Progenitor cell of endocrine pancreas (in vitro differentiated cells): Measurements from ENCODE around the gene CEBPA. TPM values are rescaled to one million over a fixed set of nuclear protein-coding genes. Genes with fewer than 3 reads are reported as not detected.
A peak's percentile ranks its signal among the peaks of the same experiment; 100 is the strongest.

Source experiments
- DNase-seq: peaks from one replicate; pipeline ENCODE4 v3.0.0; 2021; ENCODE audit warnings: low spot score; ENCODE audit not compliant: unreplicated experiment
- H3K27ac Mint-ChIP-seq: 2 replicates; pipeline ENCODE4 v1.8.0; 2021; ENCODE audit warnings: mild to moderate bottlenecking, moderate library complexity, mixed read lengths
- H3K27me3 Mint-ChIP-seq: 2 replicates; pipeline ENCODE4 v1.8.0; 2021; ENCODE audit warnings: mixed read lengths
- H3K36me3 Mint-ChIP-seq: 2 replicates; pipeline ENCODE4 v1.8.0; 2022; ENCODE audit warnings: mixed read lengths; ENCODE audit not compliant: insufficient read depth
- H3K4me1 Mint-ChIP-seq: 2 replicates; pipeline ENCODE4 v1.8.0; 2021; ENCODE audit warnings: low read depth, mixed read lengths
- H3K4me3 Mint-ChIP-seq: 2 replicates; pipeline ENCODE4 v1.8.0; 2021; ENCODE audit warnings: low read depth, mild to moderate bottlenecking, moderate library complexity, mixed read lengths
- H3K9me3 Mint-ChIP-seq: 2 replicates; pipeline ENCODE4 v1.8.0; 2021; ENCODE audit warnings: low read depth, mixed read lengths
- CTCF ChIP-seq: fragments of 200-600 bp; sonication (generic); IDR thresholded peaks from one replicate; pipeline ENCODE4 v1.5.0; 2021; ENCODE audit warnings: antibody characterized with exemption, mild to moderate bottlenecking; ENCODE audit not compliant: unreplicated experiment
- total RNA-seq: library from RNA; stranded (reverse); gene quantifications from 2 replicates; pipeline ENCODE4 v1.2.1, GENCODE V29; 2021

CEBPA gene
- total RNA-seq, 1 donor from 2014 or later, result 12.3 TPM

- Mint-ChIP-seq H3K9me3 (peaks cover 6% of the 10 kb centered on the region), H3K4me3 (no peak overlapping the region), H3K27me3 (peaks cover 7% of the 10 kb centered on the region), H3K27ac (peak overlapping the region; percentile 88), H3K36me3 (no peaks in the 10 kb centered on the region), H3K4me1 (peaks cover 26% of the 10 kb centered on the region)
- DNase-seq, result no peak
- TF ChIP-seq CTCF, result no peak
These were observed 10.5 kb downstream of the CEBPA start for GRCh38 chr19:33291623-33292534.

GRCh38 chr19:33290956-33291622, 11.2 kb downstream of the CEBPA start:
- Mint-ChIP-seq H3K9me3 (peaks cover 6% of the 10 kb centered on the region), H3K27me3 (peaks cover 6% of the 10 kb centered on the region), H3K36me3 (no peaks in the 10 kb centered on the region), H3K27ac (peak overlapping the region; percentile 88), H3K4me1 (peaks cover 27% of the 10 kb centered on the region), H3K4me3 (no peak overlapping the region)
- no peak for DNase-seq
- TF ChIP-seq CTCF, result no peak

GRCh38 chr19:33290082-33290815, 12.1 kb downstream of the CEBPA start:
- no peak overlapping the region for H3K4me3 Mint-ChIP-seq
- no peak overlapping the region for H3K27ac Mint-ChIP-seq
- no peak for TF ChIP-seq CTCF
- DNase-seq, result no peak
- no peaks in the 10 kb centered on the region for H3K36me3 Mint-ChIP-seq
- peaks cover 1% of the 10 kb centered on the region for H3K27me3 Mint-ChIP-seq
- H3K9me3 Mint-ChIP-seq, result peaks cover 6% of the 10 kb centered on the region
- peaks cover 33% of the 10 kb centered on the region for H3K4me1 Mint-ChIP-seq

- TF ChIP-seq CTCF, result no peak
- peaks cover 38% of the 10 kb centered on the region for H3K4me1 Mint-ChIP-seq
- H3K27ac Mint-ChIP-seq, result no peak overlapping the region
- H3K9me3 Mint-ChIP-seq, result peaks cover 6% of the 10 kb centered on the region
- no peak for DNase-seq
- H3K27me3 Mint-ChIP-seq, result no peaks in the 10 kb centered on the region
- no peaks in the 10 kb centered on the region for H3K36me3 Mint-ChIP-seq
- no peak overlapping the region for H3K4me3 Mint-ChIP-seq
These were observed 13.1 kb downstream of the CEBPA start for GRCh38 chr19:33289261-33289660.

GRCh38 chr19:33288666-33289065, 13.7 kb downstream of the CEBPA start:
- no peak for TF ChIP-seq CTCF
- Mint-ChIP-seq H3K4me1 (peaks cover 32% of the 10 kb centered on the region), H3K27ac (no peak overlapping the region), H3K9me3 (peaks cover 6% of the 10 kb centered on the region), H3K36me3 (no peaks in the 10 kb centered on the region), H3K4me3 (no peak overlapping the region), H3K27me3 (no peaks in the 10 kb centered on the region)
- no peak for DNase-seq
